ENCODE measurements around the gene MRGPRD.

Gene MRGPRD

GRCh38 chr11:68938816-68939582 lies 41.8 kb downstream of the MRGPRD start:
- TF ChIP-seq ZFX (IDR thresholded peaks at IDR 0.05) (no peak), CTCF (conservative IDR thresholded peaks at IDR 0.05) (no peak)
- no peak overlapping the region for H3K27ac ChIP-seq

GRCh38 chr11:68938088-68938487 lies 42.7 kb downstream of the MRGPRD start:
- no peak overlapping the region for H3K27ac ChIP-seq
- TF ChIP-seq CTCF (conservative IDR thresholded peaks at IDR 0.05) (no peak), ZFX (IDR thresholded peaks at IDR 0.05) (no peak)

DNA sequence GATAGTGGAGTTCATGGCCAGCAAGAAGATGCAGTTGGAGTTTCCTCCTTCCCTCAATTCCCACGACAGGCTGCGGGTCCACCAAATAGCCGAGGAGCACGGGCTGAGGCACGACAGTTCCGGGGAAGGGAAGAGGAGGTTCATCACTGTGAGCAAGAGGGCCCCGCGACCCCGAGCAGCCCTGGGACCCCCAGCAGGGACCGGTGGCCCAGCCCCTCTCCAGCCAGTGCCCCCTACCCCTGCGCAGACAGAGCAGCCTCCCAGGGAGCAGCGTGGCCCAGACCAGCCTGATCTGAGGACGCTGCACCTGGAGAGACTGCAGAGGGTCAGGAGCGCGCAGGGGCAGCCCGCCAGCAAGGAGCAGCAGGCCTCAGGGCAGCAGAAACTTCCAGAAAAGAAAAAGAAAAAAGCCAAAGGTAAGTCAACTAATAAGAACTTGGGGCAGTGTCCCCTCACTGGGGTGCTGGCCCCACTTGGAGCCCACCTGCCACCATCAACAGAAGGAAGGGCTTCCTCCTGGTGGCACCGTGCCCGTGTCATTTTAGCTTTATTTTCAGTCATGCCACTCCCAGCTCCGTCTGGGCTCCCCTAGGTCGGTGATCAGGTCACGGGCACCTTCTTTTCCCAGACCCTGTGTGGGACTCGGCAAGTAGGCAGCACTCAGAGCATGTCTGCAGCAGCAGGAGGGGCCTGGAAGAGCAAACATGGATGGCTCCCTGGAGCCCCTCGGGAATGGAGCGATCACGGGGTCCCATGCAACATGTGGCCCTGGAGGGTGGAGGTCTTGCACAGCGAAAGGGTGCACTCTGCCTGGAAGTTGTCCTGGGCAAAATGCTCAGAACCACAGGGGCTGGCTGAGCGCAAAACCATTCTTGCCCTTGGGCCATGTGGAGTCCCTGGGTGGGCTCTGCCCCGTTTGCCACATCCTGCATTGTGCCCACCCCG lies 43.8 kb downstream of the MRGPRD start:
- no peak overlapping the region for H3K27ac ChIP-seq
- TF ChIP-seq CTCF (conservative IDR thresholded peaks at IDR 0.05), result no peak
- TF ChIP-seq ZFX (IDR thresholded peaks at IDR 0.05), result no peak

GRCh38 chr11:68936358-68936636 lies 44.5 kb downstream of the MRGPRD start:
- no peak overlapping the region for H3K27ac ChIP-seq
- TF ChIP-seq CTCF (conservative IDR thresholded peaks at IDR 0.05) (no peak), ZFX (IDR thresholded peaks at IDR 0.05) (no peak)

DNA sequence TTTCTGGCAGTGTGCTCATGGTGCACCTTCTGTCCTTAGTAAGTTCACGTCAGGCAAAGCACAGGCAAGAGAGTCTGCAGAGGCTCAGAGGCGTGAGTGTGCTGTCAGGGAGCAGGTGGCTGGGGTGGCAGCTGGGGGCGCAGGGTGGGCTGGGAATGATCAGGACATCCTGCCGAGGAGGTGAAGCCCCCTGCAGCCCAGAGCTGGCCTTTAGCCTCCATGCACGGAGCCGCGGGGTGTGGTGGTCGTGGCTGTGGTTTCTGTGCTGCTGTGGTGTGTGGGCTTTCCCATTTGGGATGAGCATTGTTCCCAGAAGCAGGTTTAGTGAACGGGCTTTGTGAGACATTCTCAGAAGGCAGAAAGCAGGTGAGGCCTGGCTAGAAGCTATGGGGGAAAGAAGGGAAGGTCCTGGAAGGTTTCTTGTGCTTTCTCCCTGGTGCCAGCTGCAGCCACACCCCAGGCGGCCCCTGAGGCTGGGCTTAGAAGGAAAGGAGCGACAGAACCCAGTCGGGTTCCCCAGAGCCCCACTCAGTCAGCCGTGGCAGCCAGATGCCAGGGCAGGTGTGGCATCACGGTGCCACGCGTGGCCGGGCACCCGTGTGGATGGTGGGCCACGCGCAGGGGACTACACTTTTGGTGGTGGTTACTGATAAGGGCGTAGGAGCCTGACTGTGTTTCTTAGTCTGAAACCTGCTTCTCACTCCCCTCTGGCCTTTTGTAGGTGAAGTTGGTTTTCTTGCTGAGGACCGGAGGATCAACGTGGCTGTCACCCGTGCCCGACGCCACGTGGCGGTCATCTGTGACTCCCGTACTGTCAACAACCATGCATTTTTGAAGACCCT lies 45.0 kb downstream of the MRGPRD start:
- TF ChIP-seq ZFX (IDR thresholded peaks at IDR 0.05) (no peak), CTCF (conservative IDR thresholded peaks at IDR 0.05) (no peak)
- H3K27ac ChIP-seq, result no peak overlapping the region

GRCh38 chr11:68935066-68935465 lies 45.7 kb downstream of the MRGPRD start:
- TF ChIP-seq ZFX (IDR thresholded peaks at IDR 0.05), result no peak
- no peak for TF ChIP-seq CTCF (conservative IDR thresholded peaks at IDR 0.05)

More at GRCh38 chr11:68935066-68935465, 45.7 kb downstream of the MRGPRD start:
- no peak overlapping the region for H3K27ac ChIP-seq
